ENCODE results near the gene CGAS. TPM values are rescaled to one million over a fixed set of nuclear protein-coding genes. Genes with fewer than 3 reads are reported as not detected.

CGAS gene
- total RNA-seq, 1 experiment from 2014 or later = 25.5 TPM

- intact Hi-C loops (cut with micrococcal nuclease; ENCODE audit: unreplicated experiment) = no loop called here
- ChIA-PET CTCF (no interaction called here), POLR2A (ENCODE audit: unreplicated experiment) (no interaction called here)
- no peaks in the 10 kb centered on the region for H3K27me3 ChIP-seq (ENCODE audit: insufficient read depth, low read depth)
- H4K20me1 ChIP-seq (ENCODE audit: insufficient read depth) = 0 out of 2 replicates have a peak, but pooled peaks cover 3% of the 10 kb centered on the region
- H3K4me1 ChIP-seq (replicated peaks; ENCODE audit: insufficient read depth) = no peaks in the 10 kb centered on the region
- no peak for TF ChIP-seq EZH2 (IDR thresholded peaks at IDR 0.05; ENCODE audit: low read depth)
- no peak for TF ChIP-seq CTCF (conservative IDR thresholded peaks at IDR 0.05)
- H3K79me2 ChIP-seq (ENCODE audit: low read depth) = no peaks in the 10 kb centered on the region
- peaks cover 5% of the 10 kb centered on the region; the same call in 1 of the 2 replicates for H3K9me3 ChIP-seq (ENCODE audit: insufficient read depth, low read depth)
- H3F3A ChIP-seq (ENCODE audit: insufficient read depth, low read depth) = 0 out of 2 replicates have a peak, but pooled peaks cover 4% of the 10 kb centered on the region
- H2AFZ ChIP-seq = no peak overlapping the region
- H3K27ac ChIP-seq = no peak overlapping the region
- no peak for DNase-seq
- no TSS peak for BruUV-seq (replicated peaks)
- H3K4me3 ChIP-seq = no peak overlapping the region
- peaks cover 25% of the 10 kb centered on the region for H3K36me3 ChIP-seq (ENCODE audit: low read depth)
- H3K4me2 ChIP-seq = no peak overlapping the region
- H3K9me2 ChIP-seq (ENCODE audit: insufficient read depth) = no peaks in the 10 kb centered on the region
These were observed 35.4 kb upstream of the CGAS start for GRCh38 chr6:73487473-73487872.

- H3K4me2 ChIP-seq = no peak overlapping the region
- no peak overlapping the region for H2AFZ ChIP-seq
- no peaks in the 10 kb centered on the region for H3K9me2 ChIP-seq (ENCODE audit: insufficient read depth)
- no peaks in the 10 kb centered on the region for H3K79me2 ChIP-seq (ENCODE audit: low read depth)
- intact Hi-C loops (cut with micrococcal nuclease; ENCODE audit: unreplicated experiment) = no loop called here
- no peaks in the 10 kb centered on the region for H3K27me3 ChIP-seq (ENCODE audit: insufficient read depth, low read depth)
- no peaks in the 10 kb centered on the region for H3F3A ChIP-seq (ENCODE audit: insufficient read depth, low read depth)
- H3K4me1 ChIP-seq (replicated peaks; ENCODE audit: insufficient read depth) = no peaks in the 10 kb centered on the region
- no peaks in the 10 kb centered on the region for H3K9me3 ChIP-seq (ENCODE audit: insufficient read depth, low read depth)
- CTCF ChIA-PET = no interaction called here
- TF ChIP-seq EZH2 (IDR thresholded peaks at IDR 0.05; ENCODE audit: low read depth) (no peak), CTCF (conservative IDR thresholded peaks at IDR 0.05) (no peak)
- no TSS peak for BruUV-seq (replicated peaks)
- H3K36me3 ChIP-seq (ENCODE audit: low read depth) = peaks cover 42% of the 10 kb centered on the region
- no peaks in the 10 kb centered on the region for H4K20me1 ChIP-seq (ENCODE audit: insufficient read depth)
- H3K4me3 ChIP-seq = no peak overlapping the region
- H3K27ac ChIP-seq = no peak overlapping the region
- DNase-seq = no peak
- POLR2A ChIA-PET (ENCODE audit: unreplicated experiment) = interaction anchor here (0.5 kb wide), 1 partner anchor 29 kb away, joined by 3 read pairs; no protein-coding TSS in a partner anchor
These were observed 32.3 kb upstream of the CGAS start for GRCh38 chr6:73484438-73484837.

GRCh38 chr6:73481969-73482368 lies 29.9 kb upstream of the CGAS start:
- intact Hi-C loops (cut with micrococcal nuclease; ENCODE audit: unreplicated experiment) = no loop called here
- BruUV-seq (replicated peaks) = no TSS peak
- H3F3A ChIP-seq (ENCODE audit: insufficient read depth, low read depth) = no peaks in the 10 kb centered on the region
- H3K27ac ChIP-seq = no peak overlapping the region
- no peak for DNase-seq
- no peaks in the 10 kb centered on the region for H3K79me2 ChIP-seq (ENCODE audit: low read depth)
- no peak overlapping the region for H3K4me2 ChIP-seq
- no peaks in the 10 kb centered on the region for H3K9me3 ChIP-seq (ENCODE audit: insufficient read depth, low read depth)
- POLR2A ChIA-PET (ENCODE audit: unreplicated experiment) = no interaction called here
- no peak for TF ChIP-seq CTCF (conservative IDR thresholded peaks at IDR 0.05)
- TF ChIP-seq EZH2 (IDR thresholded peaks at IDR 0.05; ENCODE audit: low read depth) = no peak
- H3K27me3 ChIP-seq (ENCODE audit: insufficient read depth, low read depth) = no peaks in the 10 kb centered on the region
- H4K20me1 ChIP-seq (ENCODE audit: insufficient read depth) = no peaks in the 10 kb centered on the region
- H2AFZ ChIP-seq = no peak overlapping the region
- H3K4me3 ChIP-seq = no peak overlapping the region
- CTCF ChIA-PET = no interaction called here
- H3K36me3 ChIP-seq (ENCODE audit: low read depth) = peaks cover 38% of the 10 kb centered on the region
- H3K9me2 ChIP-seq (ENCODE audit: insufficient read depth) = no peaks in the 10 kb centered on the region
- no peaks in the 10 kb centered on the region for H3K4me1 ChIP-seq (replicated peaks; ENCODE audit: insufficient read depth)

All from PC-9 (cell line).